ENCODE results near the gene WBP1. TPM values are rescaled to one million over a fixed set of nuclear protein-coding genes. Genes with fewer than 3 reads are reported as not detected.

The WBP1 gene
- total RNA-seq, 1 donor from 2014 or later, result 113 TPM

- TF ChIP-seq CTCF (IDR thresholded peaks at IDR 0.05; ENCODE audit: unreplicated experiment), result no peak
- Mint-ChIP-seq H3K36me3 (peaks cover 10% of the 10 kb centered on the region), H3K4me1 (peaks cover 36% of the 10 kb centered on the region), H3K27ac (no peak overlapping the region), H3K9me3 (no peaks in the 10 kb centered on the region), H3K4me3 (peak overlapping the region; percentile 75), H3K27me3 (ENCODE audit: low read depth) (peaks cover 70% of the 10 kb centered on the region)
- peak in 1 of 2 experiments; percentile 46 for DNase-seq (ENCODE audit: low spot score in 2 of 2, unreplicated experiment in 2 of 2)
These were observed 39.7 kb downstream of the WBP1 start for GRCh38 chr2:74497777-74498499.

GRCh38 chr2:74498500-74499266 is 40.4 kb downstream of the WBP1 start:
- Mint-ChIP-seq H3K27me3 (ENCODE audit: low read depth) (peaks cover 78% of the 10 kb centered on the region), H3K36me3 (peaks cover 7% of the 10 kb centered on the region), H3K9me3 (no peaks in the 10 kb centered on the region), H3K4me1 (peaks cover 42% of the 10 kb centered on the region), H3K27ac (no peak overlapping the region), H3K4me3 (peak overlapping the region; percentile 75)
- DNase-seq (ENCODE audit: low spot score in 2 of 2, unreplicated experiment in 2 of 2), result peak in 1 of 2 experiments; percentile 46
- no peak for TF ChIP-seq CTCF (IDR thresholded peaks at IDR 0.05; ENCODE audit: unreplicated experiment)

- Mint-ChIP-seq H3K27ac (no peak within 1 kb of the TSS), H3K9me3 (no peaks in the 10 kb centered on the region), H3K4me1 (peaks cover 43% of the 10 kb centered on the region), H3K36me3 (peaks cover 2% of the 10 kb centered on the region), H3K27me3 (ENCODE audit: low read depth) (peaks cover 85% of the 10 kb centered on the region), H3K4me3 (peak within 1 kb of the TSS; percentile 75)
- peak in 1 of 2 experiments; percentile 52 for DNase-seq (ENCODE audit: low spot score in 2 of 2, unreplicated experiment in 2 of 2)
- no peak for TF ChIP-seq CTCF (IDR thresholded peaks at IDR 0.05; ENCODE audit: unreplicated experiment)
These were observed 41.2 kb downstream of the WBP1 start, which contains the start of gene LBX2 for GRCh38 chr2:74499267-74499939. LBX2 (minus strand) TSS chr2:74499603; CDS start chr2:74499537, 66 bp downstream.

- H3K9me3 Mint-ChIP-seq, result no peaks in the 10 kb centered on the region
- no peak overlapping the region for H3K27ac Mint-ChIP-seq
- H3K36me3 Mint-ChIP-seq, result peaks cover 8% of the 10 kb centered on the region
- H3K4me1 Mint-ChIP-seq, result peaks cover 48% of the 10 kb centered on the region
- DNase-seq (ENCODE audit: low spot score in 2 of 2, unreplicated experiment in 2 of 2), result no peak
- peak overlapping the region; percentile 75 for H3K4me3 Mint-ChIP-seq
- peaks cover 91% of the 10 kb centered on the region for H3K27me3 Mint-ChIP-seq (ENCODE audit: low read depth)
- TF ChIP-seq CTCF (IDR thresholded peaks at IDR 0.05; ENCODE audit: unreplicated experiment), result no peak
These were observed 41.8 kb downstream of the WBP1 start for GRCh38 chr2:74499940-74500577.

GRCh38 chr2:74500578-74500946 is 42.3 kb downstream of the WBP1 start:
- peaks cover 95% of the 10 kb centered on the region for H3K27me3 Mint-ChIP-seq (ENCODE audit: low read depth)
- H3K27ac Mint-ChIP-seq, result no peak overlapping the region
- H3K36me3 Mint-ChIP-seq, result peaks cover 12% of the 10 kb centered on the region
- no peak for TF ChIP-seq CTCF (IDR thresholded peaks at IDR 0.05; ENCODE audit: unreplicated experiment)
- peaks cover 50% of the 10 kb centered on the region for H3K4me1 Mint-ChIP-seq
- H3K4me3 Mint-ChIP-seq, result no peak overlapping the region
- H3K9me3 Mint-ChIP-seq, result no peaks in the 10 kb centered on the region
- DNase-seq (ENCODE audit: low spot score in 2 of 2, unreplicated experiment in 2 of 2), result no peak

Measured in mesothelial cell of epicardium (in vitro differentiated cells).